ENCODE results near the gene LTB. TPM values are rescaled to one million over a fixed set of nuclear protein-coding genes. Genes with fewer than 3 reads are reported as not detected.
"Not testable (repeated sequence)": the region's sequence is repeated elsewhere in the genome, so short reads cannot be mapped to it uniquely, and the experiment has no call there.

LTB gene
- total and polyA plus RNA-seq, 8 donors = 1.5 to 13.7 (median 3.4) TPM

- H3K27me3 ChIP-seq = no peaks in the 10 kb centered on the region
- ATAC-seq (peak; percentile 66), DNase-seq (peak in 2 of 4 donors; percentile 68 to 83)
- peaks cover 7 to 78% of the 10 kb centered on the region in 2 donors for H3K4me1 ChIP-seq
- H3K9me3 ChIP-seq = no peaks in the 10 kb centered on the region
- H3K36me3 ChIP-seq = peaks cover 0 to 31% of the 10 kb centered on the region in 2 donors
- no peak for TF ChIP-seq CTCF (IDR thresholded peaks at IDR 0.05)
- H3K27ac ChIP-seq = peak overlapping the region; percentile 70 to 95
- peak overlapping the region in 1 of 2 donors; percentile 26 for H3K4me3 ChIP-seq
- intact Hi-C loops (cut with DNase I) = no loop called here
Observed at GRCh38 chr6:31558631-31559500, 23.4 kb downstream of the LTB start.

GRCh38 chr6:31558318-31558625 lies 24.0 kb downstream of the LTB start:
- Histone ChIP-seq H3K36me3 (peaks cover 0 to 31% of the 10 kb centered on the region in 2 donors), H3K27ac (peak overlapping the region in 1 of 2 donors; percentile 95), H3K4me3 (peak overlapping the region in 1 of 2 donors; percentile 26), H3K4me1 (peaks cover 7 to 76% of the 10 kb centered on the region in 2 donors), H3K9me3 (no peaks in the 10 kb centered on the region), H3K27me3 (no peaks in the 10 kb centered on the region)
- ATAC-seq (no peak), DNase-seq (no peak)
- intact Hi-C loops (cut with DNase I) = no loop called here
- TF ChIP-seq CTCF (IDR thresholded peaks at IDR 0.05) = no peak

GRCh38 chr6:31557443-31558317 lies 24.5 kb downstream of the LTB start:
- no peaks in the 10 kb centered on the region for H3K9me3 ChIP-seq
- intact Hi-C loops (cut with DNase I) = no loop called here
- peaks cover 0 to 31% of the 10 kb centered on the region in 2 donors for H3K36me3 ChIP-seq
- H3K4me1 ChIP-seq = peaks cover 7 to 76% of the 10 kb centered on the region in 2 donors
- no peak for TF ChIP-seq CTCF (IDR thresholded peaks at IDR 0.05)
- peak overlapping the region in 1 of 2 donors; percentile 95 for H3K27ac ChIP-seq
- peak in 1 of 4 donors; percentile 79 for DNase-seq
- no peaks in the 10 kb centered on the region for H3K27me3 ChIP-seq
- H3K4me3 ChIP-seq = peak overlapping the region in 1 of 2 donors; percentile 26
- no peak for ATAC-seq

GRCh38 chr6:31556307-31556706 lies 25.9 kb downstream of the LTB start:
- no peak for DNase-seq
- Histone ChIP-seq H3K36me3 (peaks cover 0 to 34% of the 10 kb centered on the region in 2 donors), H3K27me3 (no peaks in the 10 kb centered on the region), H3K4me1 (peaks cover 7 to 79% of the 10 kb centered on the region in 2 donors), H3K4me3 (no peak overlapping the region), H3K27ac (no peak overlapping the region), H3K9me3 (no peaks in the 10 kb centered on the region)
- no peak for ATAC-seq
- TF ChIP-seq CTCF (IDR thresholded peaks at IDR 0.05) = no peak
- intact Hi-C loops (cut with DNase I) = no loop called here

- Histone ChIP-seq H3K27ac (peak overlapping the region in 1 of 2 donors; percentile 37), H3K36me3 (peaks cover 0 to 25% of the 10 kb centered on the region in 2 donors)
- peak in 1 of 4 donors; percentile 71 for DNase-seq
Observed at GRCh38 chr6:31551371-31551770, 30.9 kb downstream of the LTB start.

More at GRCh38 chr6:31551371-31551770, 30.9 kb downstream of the LTB start:
- ATAC-seq; H3K9me3 ChIP-seq; H3K4me3 ChIP-seq; intact Hi-C loops (cut with DNase I); H3K27me3 ChIP-seq: not testable (repeated sequence)
- peaks cover 9 to 61% of the 10 kb centered on the region in 2 donors for H3K4me1 ChIP-seq
- TF ChIP-seq CTCF (IDR thresholded peaks at IDR 0.05) = peak; percentile 10 to 67

Measured in left lung (tissue), 10 donors.